ENCODE data around the gene MRPL28. TPM values are rescaled to one million over a fixed set of nuclear protein-coding genes. Genes with fewer than 3 reads are reported as not detected.

The MRPL28 gene
- total and polyA plus RNA-seq, 10 donors: 38.0 to 108 (median 55.8) TPM

GRCh38 chr16:371515-372301 lies 1.4 kb upstream of the MRPL28 start:
- intact Hi-C loops (cut with DNase I; ENCODE audit: low total_unique reads): no loop called here
- Histone ChIP-seq H3K4me1 (peaks cover 9 to 32% (median 25%) of the 10 kb centered on the region in 6 donors), H3K36me3 (peaks cover 0 to 87% (median 74%) of the 10 kb centered on the region in 6 donors), H3K4me3 (no peak overlapping the region), H3K9me3 (no peaks in the 10 kb centered on the region), H3K27ac (peak overlapping the region in 4 of 8 donors; percentile 75 to 85 (median 84)), H3K27me3 (replicated peaks in 1 of 7) (no peaks in the 10 kb centered on the region)
- DNase-seq: peak; percentile 80
- TF ChIP-seq POLR2AphosphoS5 (IDR thresholded peaks at IDR 0.05) (peak in 1 of 3 donors; percentile 29), POLR2A (IDR thresholded peaks at IDR 0.05) (no peak)
- 84 to 95% (median 90%) methylated on average over 24 to 31 of the region's 31 CpGs for WGBS, 5 donors

- intact Hi-C loops (cut with DNase I; ENCODE audit: low total_unique reads): no loop called here
- peak; percentile 82 for DNase-seq
- Histone ChIP-seq H3K27me3 (replicated peaks in 1 of 7) (no peaks in the 10 kb centered on the region), H3K4me3 (peak overlapping the region in 4 of 8 donors; percentile 47 to 71 (median 54)), H3K9me3 (no peaks in the 10 kb centered on the region), H3K36me3 (peaks cover 0 to 87% (median 73%) of the 10 kb centered on the region in 6 donors), H3K27ac (peak overlapping the region; percentile 61 to 85 (median 76)), H3K4me1 (peaks cover 9 to 32% (median 25%) of the 10 kb centered on the region in 6 donors)
- WGBS, 5 donors: 35 to 67% (median 57%) methylated on average over 7 to 10 of the region's 10 CpGs
- TF ChIP-seq CTCF (IDR thresholded peaks at IDR 0.05 in 8 of 11, conservative IDR thresholded peaks at IDR 0.05 in 3 of 11): no peak
- TF ChIP-seq POLR2AphosphoS5 (IDR thresholded peaks at IDR 0.05): no peak
- TF ChIP-seq POLR2A (IDR thresholded peaks at IDR 0.05): no peak
Measured at GRCh38 chr16:370979-371514, 709 bp upstream of the MRPL28 start.

- H3K4me3 ChIP-seq: peak overlapping the region; percentile 15 to 71 (median 34)
- peak overlapping the region in 4 of 8 donors; percentile 75 to 85 (median 84) for H3K27ac ChIP-seq
Measured at GRCh38 chr16:369866-370436, 387 bp downstream of the MRPL28 start.

More at GRCh38 chr16:369866-370436, 387 bp downstream of the MRPL28 start:
- intact Hi-C loops (cut with DNase I; ENCODE audit: low total_unique reads): no loop called here
- Histone ChIP-seq H3K4me1 (peaks cover 9 to 32% (median 25%) of the 10 kb centered on the region in 6 donors), H3K36me3 (peaks cover 0 to 78% (median 64%) of the 10 kb centered on the region in 6 donors), H3K27me3 (replicated peaks in 1 of 7) (peaks cover 0 to under 1% (median 0%) of the 10 kb centered on the region in 7 donors), H3K9me3 (no peaks in the 10 kb centered on the region)
- no peak for TF ChIP-seq POLR2A (IDR thresholded peaks at IDR 0.05)
- no peak for TF ChIP-seq CTCF (IDR thresholded peaks at IDR 0.05 in 8 of 11, conservative IDR thresholded peaks at IDR 0.05 in 3 of 11)
- TF ChIP-seq POLR2AphosphoS5 (IDR thresholded peaks at IDR 0.05): no peak
- DNase-seq: peak; percentile 78
- WGBS, 5 donors: 33 to 62% (median 45%) methylated on average over 28 to 44 of the region's 44 CpGs

Data from spleen (tissue), 11 donors.